Endodermal cell (in vitro differentiated cells): Measurements from ENCODE around the gene CRIP2. TPM values are rescaled to one million over a fixed set of nuclear protein-coding genes. Genes with fewer than 3 reads are reported as not detected.

Experiments
- DNase-seq: peaks from one replicate; pipeline ENCODE4 v3.0.0-alpha.2; 2017
- H3K27ac ChIP-seq: 2 replicates; pipeline ENCODE4 v1.5.1; 2013; ENCODE audit warnings: mild to moderate bottlenecking, low read depth, low read length, moderate library complexity
- H3K27me3 ChIP-seq: 2 replicates; pipeline ENCODE4 v1.6.1; 2013; ENCODE audit warnings: mild to moderate bottlenecking, low read length, moderate library complexity; ENCODE audit not compliant: insufficient read depth, control insufficient read depth, poor library complexity, severe bottlenecking
- H3K36me3 ChIP-seq: 2 replicates; pipeline ENCODE4 v1.7.0; 2013; ENCODE audit warnings: mild to moderate bottlenecking, low read length, moderate library complexity; ENCODE audit not compliant: control insufficient read depth, insufficient read depth
- H3K4me1 ChIP-seq: one replicate; pipeline ENCODE4 v1.7.0; 2013; ENCODE audit warnings: low read length; ENCODE audit not compliant: control insufficient read depth, insufficient read depth
- H3K4me3 ChIP-seq: 2 replicates; pipeline ENCODE4 v1.5.1; 2013; ENCODE audit warnings: mild to moderate bottlenecking, low read length, moderate library complexity
- H3K9ac ChIP-seq: 2 replicates; pipeline ENCODE4 v1.6.1; 2013; ENCODE audit warnings: mild to moderate bottlenecking, low read length, moderate library complexity; ENCODE audit not compliant: poor library complexity, severe bottlenecking; ENCODE audit errors: extremely low read depth
- H3K9me3 ChIP-seq: 2 replicates; pipeline ENCODE4 v1.6.1; 2013; ENCODE audit warnings: mild to moderate bottlenecking, low read length, moderate library complexity; ENCODE audit not compliant: control insufficient read depth
- H3K27ac Mint-ChIP-seq: 2 replicates; pipeline ENCODE4 v1.8.0; 2020; ENCODE audit warnings: mixed read lengths
- H3K27me3 Mint-ChIP-seq: 2 replicates; pipeline ENCODE4 v1.8.0; 2021; ENCODE audit warnings: mild to moderate bottlenecking, mixed read lengths; ENCODE audit not compliant: insufficient read depth
- H3K36me3 Mint-ChIP-seq: 2 replicates; pipeline ENCODE4 v1.8.0; 2020; ENCODE audit warnings: low read depth, mixed read lengths
- H3K4me1 Mint-ChIP-seq: 2 replicates; pipeline ENCODE4 v1.8.0; 2020; ENCODE audit warnings: mixed read lengths
- H3K4me3 Mint-ChIP-seq: 2 replicates; pipeline ENCODE4 v1.8.0; 2020; ENCODE audit warnings: mild to moderate bottlenecking, moderate library complexity, mixed read lengths
- H3K9me3 Mint-ChIP-seq: 2 replicates; pipeline ENCODE4 v1.8.0; 2020; ENCODE audit warnings: mild to moderate bottlenecking, mixed read lengths
- WGBS, 2 experiments: methylation state at CpG; one replicate each; pipeline versions ENCODE4 v1.1.5 to v1.1.7; 2013; ENCODE audit warnings: missing lambda C conversion rate in 2 of 2, mixed read lengths in 1 of 2; ENCODE audit not compliant: insufficient coverage in 1 of 2, insufficient read length in 1 of 2; 5-methylcytosine and 5-hydroxymethylcytosine counted together
- total RNA-seq, 2 donors: library from RNA; stranded (reverse); fragmentation: NEBNext Ultra II Directional in 1 of 2; extraction: Animal tissue kit (Norgen Biotek cat#: 25700) in 1 of 2; gene quantifications; 2 replicates in 1 of 2; 3 replicates in 1 of 2; pipeline ENCODE4 v1.2.1, GENCODE V29; 2021
- TF ChIP-seq, protein P1 (sequence below): fragments of 200-600 bp; sonication (generic); conservative IDR thresholded peaks from 2 replicates; pipeline ENCODE4 v1.5.0; 2021; ENCODE audit warnings: antibody characterized with exemption, mild to moderate bottlenecking

The CRIP2 gene
- total RNA-seq, 2 donors from 2014 or later: 3.9 to 5.3 TPM

DNA sequence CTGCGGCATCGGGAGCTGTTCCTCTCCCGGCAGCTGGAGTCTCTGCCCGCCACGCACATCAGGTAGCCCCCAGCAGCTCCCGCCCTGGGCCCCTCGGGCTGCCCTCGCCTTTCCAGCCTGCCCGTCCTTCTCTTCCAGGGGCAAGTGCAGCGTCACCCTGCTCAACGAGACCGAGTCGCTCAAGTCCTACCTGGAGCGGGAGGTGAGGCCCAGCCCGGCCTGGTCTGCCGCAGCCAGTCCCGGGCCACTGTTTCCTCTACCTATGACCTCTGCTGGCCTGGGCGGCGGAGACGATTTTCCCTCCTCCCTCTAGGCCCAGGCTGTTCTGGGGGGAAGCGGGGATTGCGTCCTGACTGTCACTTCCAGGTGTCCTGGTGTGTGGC, 24.5 kb upstream of the CRIP2 start:
- Mint-ChIP-seq H3K4me1 (no peaks in the 10 kb centered on the region), H3K27ac (no peak overlapping the region), H3K4me3 (no peak overlapping the region), H3K27me3 (no peaks in the 10 kb centered on the region), H3K36me3 (peaks cover 40% of the 10 kb centered on the region), H3K9me3 (no peaks in the 10 kb centered on the region)
- H3K4me1 ChIP-seq: no peaks in the 10 kb centered on the region
- no peak for DNase-seq
- H3K27me3 ChIP-seq: no peaks in the 10 kb centered on the region
- no peak overlapping the region for H3K27ac ChIP-seq
- peaks cover 43% of the 10 kb centered on the region for H3K36me3 ChIP-seq
- no peak overlapping the region for H3K4me3 ChIP-seq
- H3K9me3 ChIP-seq: no peaks in the 10 kb centered on the region
- TF ChIP-seq, protein P1, sequence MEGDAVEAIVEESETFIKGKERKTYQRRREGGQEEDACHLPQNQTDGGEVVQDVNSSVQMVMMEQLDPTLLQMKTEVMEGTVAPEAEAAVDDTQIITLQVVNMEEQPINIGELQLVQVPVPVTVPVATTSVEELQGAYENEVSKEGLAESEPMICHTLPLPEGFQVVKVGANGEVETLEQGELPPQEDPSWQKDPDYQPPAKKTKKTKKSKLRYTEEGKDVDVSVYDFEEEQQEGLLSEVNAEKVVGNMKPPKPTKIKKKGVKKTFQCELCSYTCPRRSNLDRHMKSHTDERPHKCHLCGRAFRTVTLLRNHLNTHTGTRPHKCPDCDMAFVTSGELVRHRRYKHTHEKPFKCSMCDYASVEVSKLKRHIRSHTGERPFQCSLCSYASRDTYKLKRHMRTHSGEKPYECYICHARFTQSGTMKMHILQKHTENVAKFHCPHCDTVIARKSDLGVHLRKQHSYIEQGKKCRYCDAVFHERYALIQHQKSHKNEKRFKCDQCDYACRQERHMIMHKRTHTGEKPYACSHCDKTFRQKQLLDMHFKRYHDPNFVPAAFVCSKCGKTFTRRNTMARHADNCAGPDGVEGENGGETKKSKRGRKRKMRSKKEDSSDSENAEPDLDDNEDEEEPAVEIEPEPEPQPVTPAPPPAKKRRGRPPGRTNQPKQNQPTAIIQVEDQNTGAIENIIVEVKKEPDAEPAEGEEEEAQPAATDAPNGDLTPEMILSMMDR: no peak
- 92% methylated on average over 16 to 22 of the region's 22 CpGs for WGBS, 2 experiments
- H3K9ac ChIP-seq: no peak overlapping the region

GRCh38 chr14:105450864-105451720, 23.5 kb upstream of the CRIP2 start:
- H3K27ac Mint-ChIP-seq: no peak overlapping the region
- no peaks in the 10 kb centered on the region for H3K27me3 Mint-ChIP-seq
- Histone ChIP-seq H3K9me3 (no peaks in the 10 kb centered on the region), H3K36me3 (peaks cover 46% of the 10 kb centered on the region), H3K4me1 (no peaks in the 10 kb centered on the region), H3K9ac (no peak overlapping the region), H3K4me3 (no peak overlapping the region), H3K27ac (no peak overlapping the region), H3K27me3 (no peaks in the 10 kb centered on the region)
- no peaks in the 10 kb centered on the region for H3K4me1 Mint-ChIP-seq
- TF ChIP-seq, protein P1: no peak
- H3K36me3 Mint-ChIP-seq: peaks cover 49% of the 10 kb centered on the region
- no peak overlapping the region for H3K4me3 Mint-ChIP-seq
- no peaks in the 10 kb centered on the region for H3K9me3 Mint-ChIP-seq
- no peak for DNase-seq
- 94% methylated on average over 23 to 29 of the region's 29 CpGs for WGBS, 2 experiments

GRCh38 chr14:105452963-105453362, 21.7 kb upstream of the CRIP2 start:
- H3K27ac Mint-ChIP-seq: no peak overlapping the region
- TF ChIP-seq, protein P1: no peak
- no peaks in the 10 kb centered on the region for H3K9me3 Mint-ChIP-seq
- Histone ChIP-seq H3K27me3 (no peaks in the 10 kb centered on the region), H3K9me3 (no peaks in the 10 kb centered on the region), H3K4me1 (no peaks in the 10 kb centered on the region), H3K36me3 (peaks cover 51% of the 10 kb centered on the region), H3K27ac (no peak overlapping the region), H3K4me3 (no peak overlapping the region), H3K9ac (no peak overlapping the region)
- H3K4me1 Mint-ChIP-seq: no peaks in the 10 kb centered on the region
- H3K4me3 Mint-ChIP-seq: no peak overlapping the region
- 91% methylated on average over 14 of the region's 14 CpGs for WGBS, 2 experiments
- no peaks in the 10 kb centered on the region for H3K27me3 Mint-ChIP-seq
- peaks cover 49% of the 10 kb centered on the region for H3K36me3 Mint-ChIP-seq
- DNase-seq: no peak
